Body of pancreas (tissue), 4 donors: Measurements from ENCODE around the gene PKIB.

ENCODE experiments used
- POLR2A ChIP-seq, 3 donors: fragments of 450-650 bp; IDR thresholded peaks; one replicate each; pipeline ENCODE4 v1.6.1; 2016; ENCODE audit warnings: antibody characterized with exemption in 3 of 3, mild to moderate bottlenecking in 2 of 3
- TF ChIP-seq, protein P1 (sequence below), 7 experiments: fragments of 450-650 bp in 4 of 7; fragments of 200-600 bp in 3 of 7; sonication (generic) in 3 of 7; IDR thresholded peaks; one replicate each; pipeline ENCODE4 v1.5.1; 2016 to 2019; ENCODE audit warnings: antibody characterized with exemption in 7 of 7

DNA sequence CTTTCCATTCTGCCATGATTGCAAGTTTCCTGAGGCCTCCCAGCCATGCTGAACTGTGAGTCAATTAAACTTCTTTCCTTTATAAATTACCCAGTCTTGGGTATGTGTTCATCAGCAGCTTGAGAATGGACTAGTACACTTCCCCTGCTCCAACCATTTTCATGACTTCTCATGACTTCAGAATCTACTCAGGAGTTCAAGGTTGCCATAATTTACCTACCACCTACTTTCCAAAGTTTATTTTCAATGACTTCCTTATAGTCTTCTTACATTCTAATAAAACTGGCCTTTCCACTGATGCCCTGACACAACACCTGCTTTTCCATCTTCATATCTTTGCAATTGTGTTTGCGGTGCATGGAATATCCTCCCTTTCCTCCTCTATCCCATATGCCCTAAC is 31.2 kb upstream of the PKIB start:
- no peak for TF ChIP-seq POLR2A (IDR thresholded peaks at IDR 0.05)
- TF ChIP-seq, protein P1, sequence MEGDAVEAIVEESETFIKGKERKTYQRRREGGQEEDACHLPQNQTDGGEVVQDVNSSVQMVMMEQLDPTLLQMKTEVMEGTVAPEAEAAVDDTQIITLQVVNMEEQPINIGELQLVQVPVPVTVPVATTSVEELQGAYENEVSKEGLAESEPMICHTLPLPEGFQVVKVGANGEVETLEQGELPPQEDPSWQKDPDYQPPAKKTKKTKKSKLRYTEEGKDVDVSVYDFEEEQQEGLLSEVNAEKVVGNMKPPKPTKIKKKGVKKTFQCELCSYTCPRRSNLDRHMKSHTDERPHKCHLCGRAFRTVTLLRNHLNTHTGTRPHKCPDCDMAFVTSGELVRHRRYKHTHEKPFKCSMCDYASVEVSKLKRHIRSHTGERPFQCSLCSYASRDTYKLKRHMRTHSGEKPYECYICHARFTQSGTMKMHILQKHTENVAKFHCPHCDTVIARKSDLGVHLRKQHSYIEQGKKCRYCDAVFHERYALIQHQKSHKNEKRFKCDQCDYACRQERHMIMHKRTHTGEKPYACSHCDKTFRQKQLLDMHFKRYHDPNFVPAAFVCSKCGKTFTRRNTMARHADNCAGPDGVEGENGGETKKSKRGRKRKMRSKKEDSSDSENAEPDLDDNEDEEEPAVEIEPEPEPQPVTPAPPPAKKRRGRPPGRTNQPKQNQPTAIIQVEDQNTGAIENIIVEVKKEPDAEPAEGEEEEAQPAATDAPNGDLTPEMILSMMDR (IDR thresholded peaks at IDR 0.05) = no peak
